ENCODE results near the gene PGAP6. TPM values are rescaled to one million over a fixed set of nuclear protein-coding genes. Genes with fewer than 3 reads are reported as not detected.

PGAP6 gene
- total and polyA plus RNA-seq, 2 of the 8 experiments (the other 6 are each of a cell fraction or from before 2014, with no cell fraction given): 86.8 to 364 TPM

DNA sequence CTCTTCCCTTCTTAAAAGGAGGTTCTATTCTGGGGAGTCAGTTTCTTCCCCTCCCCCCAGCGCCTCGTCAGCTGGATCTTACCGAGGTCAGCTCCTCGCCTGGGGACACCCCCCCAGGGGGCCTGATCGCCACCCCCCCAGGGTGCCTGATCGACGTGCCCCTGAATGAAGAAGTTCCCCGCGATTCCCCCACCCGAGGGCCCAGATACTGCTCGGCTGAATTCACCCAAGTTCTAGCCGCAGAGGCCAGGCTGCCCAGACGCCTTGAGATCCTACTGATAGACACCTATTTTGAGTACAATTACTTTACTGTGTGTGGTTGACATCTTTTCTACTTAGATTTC lies 45.1 kb upstream of the PGAP6 start (continued):
- TF ChIP-seq, protein P1, sequence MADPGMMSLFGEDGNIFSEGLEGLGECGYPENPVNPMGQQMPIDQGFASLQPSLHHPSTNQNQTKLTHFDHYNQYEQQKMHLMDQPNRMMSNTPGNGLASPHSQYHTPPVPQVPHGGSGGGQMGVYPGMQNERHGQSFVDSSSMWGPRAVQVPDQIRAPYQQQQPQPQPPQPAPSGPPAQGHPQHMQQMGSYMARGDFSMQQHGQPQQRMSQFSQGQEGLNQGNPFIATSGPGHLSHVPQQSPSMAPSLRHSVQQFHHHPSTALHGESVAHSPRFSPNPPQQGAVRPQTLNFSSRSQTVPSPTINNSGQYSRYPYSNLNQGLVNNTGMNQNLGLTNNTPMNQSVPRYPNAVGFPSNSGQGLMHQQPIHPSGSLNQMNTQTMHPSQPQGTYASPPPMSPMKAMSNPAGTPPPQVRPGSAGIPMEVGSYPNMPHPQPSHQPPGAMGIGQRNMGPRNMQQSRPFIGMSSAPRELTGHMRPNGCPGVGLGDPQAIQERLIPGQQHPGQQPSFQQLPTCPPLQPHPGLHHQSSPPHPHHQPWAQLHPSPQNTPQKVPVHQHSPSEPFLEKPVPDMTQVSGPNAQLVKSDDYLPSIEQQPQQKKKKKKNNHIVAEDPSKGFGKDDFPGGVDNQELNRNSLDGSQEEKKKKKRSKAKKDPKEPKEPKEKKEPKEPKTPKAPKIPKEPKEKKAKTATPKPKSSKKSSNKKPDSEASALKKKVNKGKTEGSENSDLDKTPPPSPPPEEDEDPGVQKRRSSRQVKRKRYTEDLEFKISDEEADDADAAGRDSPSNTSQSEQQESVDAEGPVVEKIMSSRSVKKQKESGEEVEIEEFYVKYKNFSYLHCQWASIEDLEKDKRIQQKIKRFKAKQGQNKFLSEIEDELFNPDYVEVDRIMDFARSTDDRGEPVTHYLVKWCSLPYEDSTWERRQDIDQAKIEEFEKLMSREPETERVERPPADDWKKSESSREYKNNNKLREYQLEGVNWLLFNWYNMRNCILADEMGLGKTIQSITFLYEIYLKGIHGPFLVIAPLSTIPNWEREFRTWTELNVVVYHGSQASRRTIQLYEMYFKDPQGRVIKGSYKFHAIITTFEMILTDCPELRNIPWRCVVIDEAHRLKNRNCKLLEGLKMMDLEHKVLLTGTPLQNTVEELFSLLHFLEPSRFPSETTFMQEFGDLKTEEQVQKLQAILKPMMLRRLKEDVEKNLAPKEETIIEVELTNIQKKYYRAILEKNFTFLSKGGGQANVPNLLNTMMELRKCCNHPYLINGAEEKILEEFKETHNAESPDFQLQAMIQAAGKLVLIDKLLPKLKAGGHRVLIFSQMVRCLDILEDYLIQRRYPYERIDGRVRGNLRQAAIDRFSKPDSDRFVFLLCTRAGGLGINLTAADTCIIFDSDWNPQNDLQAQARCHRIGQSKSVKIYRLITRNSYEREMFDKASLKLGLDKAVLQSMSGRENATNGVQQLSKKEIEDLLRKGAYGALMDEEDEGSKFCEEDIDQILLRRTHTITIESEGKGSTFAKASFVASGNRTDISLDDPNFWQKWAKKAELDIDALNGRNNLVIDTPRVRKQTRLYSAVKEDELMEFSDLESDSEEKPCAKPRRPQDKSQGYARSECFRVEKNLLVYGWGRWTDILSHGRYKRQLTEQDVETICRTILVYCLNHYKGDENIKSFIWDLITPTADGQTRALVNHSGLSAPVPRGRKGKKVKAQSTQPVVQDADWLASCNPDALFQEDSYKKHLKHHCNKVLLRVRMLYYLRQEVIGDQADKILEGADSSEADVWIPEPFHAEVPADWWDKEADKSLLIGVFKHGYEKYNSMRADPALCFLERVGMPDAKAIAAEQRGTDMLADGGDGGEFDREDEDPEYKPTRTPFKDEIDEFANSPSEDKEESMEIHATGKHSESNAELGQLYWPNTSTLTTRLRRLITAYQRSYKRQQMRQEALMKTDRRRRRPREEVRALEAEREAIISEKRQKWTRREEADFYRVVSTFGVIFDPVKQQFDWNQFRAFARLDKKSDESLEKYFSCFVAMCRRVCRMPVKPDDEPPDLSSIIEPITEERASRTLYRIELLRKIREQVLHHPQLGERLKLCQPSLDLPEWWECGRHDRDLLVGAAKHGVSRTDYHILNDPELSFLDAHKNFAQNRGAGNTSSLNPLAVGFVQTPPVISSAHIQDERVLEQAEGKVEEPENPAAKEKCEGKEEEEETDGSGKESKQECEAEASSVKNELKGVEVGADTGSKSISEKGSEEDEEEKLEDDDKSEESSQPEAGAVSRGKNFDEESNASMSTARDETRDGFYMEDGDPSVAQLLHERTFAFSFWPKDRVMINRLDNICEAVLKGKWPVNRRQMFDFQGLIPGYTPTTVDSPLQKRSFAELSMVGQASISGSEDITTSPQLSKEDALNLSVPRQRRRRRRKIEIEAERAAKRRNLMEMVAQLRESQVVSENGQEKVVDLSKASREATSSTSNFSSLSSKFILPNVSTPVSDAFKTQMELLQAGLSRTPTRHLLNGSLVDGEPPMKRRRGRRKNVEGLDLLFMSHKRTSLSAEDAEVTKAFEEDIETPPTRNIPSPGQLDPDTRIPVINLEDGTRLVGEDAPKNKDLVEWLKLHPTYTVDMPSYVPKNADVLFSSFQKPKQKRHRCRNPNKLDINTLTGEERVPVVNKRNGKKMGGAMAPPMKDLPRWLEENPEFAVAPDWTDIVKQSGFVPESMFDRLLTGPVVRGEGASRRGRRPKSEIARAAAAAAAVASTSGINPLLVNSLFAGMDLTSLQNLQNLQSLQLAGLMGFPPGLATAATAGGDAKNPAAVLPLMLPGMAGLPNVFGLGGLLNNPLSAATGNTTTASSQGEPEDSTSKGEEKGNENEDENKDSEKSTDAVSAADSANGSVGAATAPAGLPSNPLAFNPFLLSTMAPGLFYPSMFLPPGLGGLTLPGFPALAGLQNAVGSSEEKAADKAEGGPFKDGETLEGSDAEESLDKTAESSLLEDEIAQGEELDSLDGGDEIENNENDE (IDR thresholded peaks at IDR 0.05; ENCODE audit: insufficient replicate concordance, low read length): no peak
- TF ChIP-seq EP300 (IDR thresholded peaks at IDR 0.05; ENCODE audit: borderline replicate concordance in 1 of 2, low read depth in 2 of 2, low read length in 2 of 2) (no peak), RAD21 (IDR thresholded peaks at IDR 0.05 in 1 of 2, conservative IDR thresholded peaks at IDR 0.05 in 1 of 2; ENCODE audit: low read depth in 2 of 2, low read length in 2 of 2) (no peak), CTBP2 (IDR thresholded peaks at IDR 0.05; ENCODE audit: borderline replicate concordance, insufficient read depth, insufficient read length, low read length) (no peak), KDM4A (IDR thresholded peaks at IDR 0.05; ENCODE audit: low read depth, low read length, severe bottlenecking) (no peak), ZNF274 (IDR thresholded peaks at IDR 0.05; ENCODE audit: borderline replicate concordance, extremely low read depth, low read length) (no peak)

Measured in H1 (cell line).